ENCODE results near the gene MACROH2A1. TPM values are rescaled to one million over a fixed set of nuclear protein-coding genes. Genes with fewer than 3 reads are reported as not detected.

The MACROH2A1 gene
- total and polyA plus RNA-seq, 8 donors: 183 to 309 (median 235) TPM

DNA sequence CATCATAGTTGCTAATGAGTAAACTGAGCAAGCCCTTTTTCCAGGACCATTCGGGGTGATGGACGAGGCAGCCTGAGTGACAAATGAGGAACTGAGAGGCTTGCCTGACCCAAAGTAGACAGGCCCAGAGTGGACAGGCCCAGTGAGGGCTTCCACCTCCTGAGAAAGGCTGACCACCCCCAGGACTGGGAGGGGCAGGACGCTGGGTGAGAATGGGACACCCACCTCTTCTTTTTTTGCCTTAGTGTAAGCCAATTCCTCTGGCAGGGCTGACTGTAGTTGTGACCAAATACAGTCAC lies 68.3 kb downstream of the MACROH2A1 start:
- DNase-seq (no peak), ATAC-seq (no peak)
- no peak overlapping the region for H3K27ac ChIP-seq
- no peaks in the 10 kb centered on the region for H3K4me1 ChIP-seq
- H3K9me3 ChIP-seq: no peaks in the 10 kb centered on the region
- H3K36me3 ChIP-seq: peaks cover 0 to 67% of the 10 kb centered on the region in 2 donors
- intact Hi-C loops (cut with DNase I): no loop called here
- no peaks in the 10 kb centered on the region for H3K27me3 ChIP-seq
- no peak overlapping the region for H3K4me3 ChIP-seq
- TF ChIP-seq, protein P1, sequence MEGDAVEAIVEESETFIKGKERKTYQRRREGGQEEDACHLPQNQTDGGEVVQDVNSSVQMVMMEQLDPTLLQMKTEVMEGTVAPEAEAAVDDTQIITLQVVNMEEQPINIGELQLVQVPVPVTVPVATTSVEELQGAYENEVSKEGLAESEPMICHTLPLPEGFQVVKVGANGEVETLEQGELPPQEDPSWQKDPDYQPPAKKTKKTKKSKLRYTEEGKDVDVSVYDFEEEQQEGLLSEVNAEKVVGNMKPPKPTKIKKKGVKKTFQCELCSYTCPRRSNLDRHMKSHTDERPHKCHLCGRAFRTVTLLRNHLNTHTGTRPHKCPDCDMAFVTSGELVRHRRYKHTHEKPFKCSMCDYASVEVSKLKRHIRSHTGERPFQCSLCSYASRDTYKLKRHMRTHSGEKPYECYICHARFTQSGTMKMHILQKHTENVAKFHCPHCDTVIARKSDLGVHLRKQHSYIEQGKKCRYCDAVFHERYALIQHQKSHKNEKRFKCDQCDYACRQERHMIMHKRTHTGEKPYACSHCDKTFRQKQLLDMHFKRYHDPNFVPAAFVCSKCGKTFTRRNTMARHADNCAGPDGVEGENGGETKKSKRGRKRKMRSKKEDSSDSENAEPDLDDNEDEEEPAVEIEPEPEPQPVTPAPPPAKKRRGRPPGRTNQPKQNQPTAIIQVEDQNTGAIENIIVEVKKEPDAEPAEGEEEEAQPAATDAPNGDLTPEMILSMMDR (IDR thresholded peaks at IDR 0.05): no peak

DNA sequence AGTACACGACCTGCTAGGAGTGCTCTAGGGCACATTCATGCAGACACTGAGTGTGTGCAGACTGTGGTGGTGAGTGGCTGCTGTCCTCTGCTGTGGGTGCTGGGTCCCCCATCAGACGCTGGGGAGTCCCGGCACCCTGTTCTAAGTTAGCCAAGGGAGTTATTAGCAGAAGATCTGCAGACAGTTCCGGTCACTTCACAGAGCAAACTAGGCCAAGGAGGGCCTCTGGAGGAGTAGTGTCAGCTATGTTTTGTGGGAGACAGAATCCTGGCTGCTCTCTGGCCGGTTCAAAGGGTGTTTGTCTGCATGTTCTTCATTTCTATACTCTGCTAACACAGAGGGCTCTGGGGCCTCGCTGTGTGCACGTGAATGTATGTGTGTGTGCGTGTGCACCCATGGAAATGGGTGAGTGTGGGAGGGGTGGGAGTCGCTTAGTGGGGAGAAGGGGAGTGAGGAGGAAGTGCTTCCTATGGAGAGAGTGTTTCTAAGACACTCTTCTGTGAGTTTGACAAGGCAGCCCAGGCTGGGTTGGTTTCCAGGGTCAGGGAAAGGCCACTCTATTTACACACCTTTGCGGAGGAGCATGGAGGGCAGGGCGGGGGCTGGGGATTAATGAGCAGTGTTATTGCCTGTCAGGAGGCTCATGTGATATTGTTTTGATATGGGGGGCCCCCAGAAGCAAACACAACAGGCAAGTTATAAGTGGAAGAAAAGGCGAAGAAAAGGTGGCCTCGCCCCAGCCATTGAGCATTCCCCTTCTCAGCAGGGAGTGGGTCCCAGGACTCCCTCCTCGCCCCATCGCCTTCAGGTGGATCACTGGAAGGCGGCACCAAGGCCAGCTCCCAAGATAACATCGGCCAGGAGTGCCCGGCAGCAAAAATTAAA lies 68.9 kb downstream of the MACROH2A1 start:
- Histone ChIP-seq H3K4me1 (no peaks in the 10 kb centered on the region), H3K9me3 (no peaks in the 10 kb centered on the region), H3K27ac (no peak overlapping the region), H3K4me3 (no peak overlapping the region), H3K27me3 (no peaks in the 10 kb centered on the region), H3K36me3 (peaks cover 0 to 61% of the 10 kb centered on the region in 2 donors)
- ATAC-seq: no peak
- peak in 1 of 4 donors; percentile 17 for DNase-seq
- intact Hi-C loops (cut with DNase I): no loop called here
- TF ChIP-seq, protein P1 (IDR thresholded peaks at IDR 0.05): no peak

DNA sequence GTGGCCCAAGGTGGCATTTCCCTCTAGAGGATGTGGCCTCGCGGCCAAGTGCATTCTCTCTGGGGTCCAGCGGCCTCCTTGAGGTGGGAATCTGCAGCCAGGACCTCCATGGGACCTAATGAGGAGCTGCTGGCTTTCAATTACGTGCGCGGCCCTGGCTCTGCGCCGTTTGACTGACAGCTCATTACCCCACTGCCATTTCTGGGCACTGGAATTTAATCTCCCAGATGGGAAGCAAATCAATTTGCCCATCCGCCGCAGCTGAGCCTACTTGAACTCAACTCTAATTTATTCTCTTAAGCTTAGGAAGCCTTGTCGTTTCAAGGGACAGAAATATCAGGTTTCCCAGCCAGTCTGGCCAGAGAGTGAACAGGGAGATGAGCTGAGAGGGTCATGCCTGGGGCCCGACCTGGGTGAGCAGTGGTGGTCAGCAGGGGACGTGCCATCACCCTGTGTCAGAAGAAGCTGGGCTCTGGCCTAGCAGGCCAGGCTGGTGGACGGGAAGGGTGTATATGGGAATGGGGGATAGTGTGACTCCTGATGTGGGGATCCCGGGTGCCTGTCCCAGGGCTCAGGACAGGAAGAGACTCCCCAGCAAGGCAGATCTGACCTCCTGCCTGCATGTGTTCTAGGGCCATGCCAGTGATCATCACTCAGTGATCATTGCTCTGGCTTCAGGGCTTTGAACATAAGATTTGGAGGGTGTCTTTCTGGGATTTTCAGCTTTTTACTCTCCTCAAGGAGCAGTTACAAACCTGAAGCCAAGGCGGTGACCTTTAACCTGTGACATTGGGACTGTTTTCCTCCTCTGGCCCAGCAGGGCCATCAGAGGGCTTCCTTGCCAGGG lies 69.7 kb downstream of the MACROH2A1 start:
- no peaks in the 10 kb centered on the region for H3K27me3 ChIP-seq
- intact Hi-C loops (cut with DNase I): no loop called here
- no peaks in the 10 kb centered on the region for H3K9me3 ChIP-seq
- H3K36me3 ChIP-seq: peaks cover 0 to 52% of the 10 kb centered on the region in 2 donors
- ATAC-seq: no peak
- no peak for DNase-seq
- no peak overlapping the region for H3K4me3 ChIP-seq
- no peak overlapping the region for H3K27ac ChIP-seq
- TF ChIP-seq, protein P1 (IDR thresholded peaks at IDR 0.05): no peak
- H3K4me1 ChIP-seq: no peaks in the 10 kb centered on the region

DNA sequence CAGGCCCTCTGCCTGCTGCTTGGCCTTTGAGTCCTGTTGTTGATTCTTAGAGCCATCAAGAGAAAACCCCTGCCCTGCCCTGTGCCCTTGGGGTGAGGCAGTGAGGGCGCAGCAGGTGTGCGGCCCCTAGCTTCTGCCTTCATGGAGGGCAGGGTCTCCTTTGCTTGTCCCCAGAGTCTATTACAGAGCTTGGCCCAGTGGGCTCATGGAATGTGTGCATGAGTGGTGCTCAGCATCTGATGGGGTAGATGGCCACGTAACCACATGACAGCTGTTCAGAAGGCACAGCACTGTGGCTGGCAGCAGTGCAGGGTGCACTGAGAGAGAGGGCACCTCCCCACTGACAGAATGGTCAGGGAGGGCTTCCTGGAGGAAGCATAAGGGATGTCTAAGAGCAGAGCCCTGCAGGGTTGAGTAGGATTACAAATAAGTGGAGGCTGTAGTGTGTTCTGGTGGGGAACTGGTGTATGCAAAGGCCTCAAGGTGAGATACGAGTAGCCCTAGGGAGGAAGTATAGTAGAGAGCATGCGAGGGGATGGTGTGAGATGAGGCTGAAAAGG lies 70.8 kb downstream of the MACROH2A1 start:
- ATAC-seq (no peak), DNase-seq (no peak)
- H3K9me3 ChIP-seq: no peaks in the 10 kb centered on the region
- peaks cover 0 to 41% of the 10 kb centered on the region in 2 donors for H3K36me3 ChIP-seq
- H3K27ac ChIP-seq: no peak overlapping the region
- no peak overlapping the region for H3K4me3 ChIP-seq
- H3K4me1 ChIP-seq: no peaks in the 10 kb centered on the region
- TF ChIP-seq, protein P1 (IDR thresholded peaks at IDR 0.05): no peak
- no peaks in the 10 kb centered on the region for H3K27me3 ChIP-seq
- intact Hi-C loops (cut with DNase I): no loop called here

Data from left lung (tissue), 10 donors.